SIG-M5 (cell line): Measurements from ENCODE around the gene CITED1.

Experiments used
- DNase-seq: peaks from one replicate; lab custom pipeline; 2025; lab: John Stamatoyannopoulos, UW

The CITED1 gene

GRCh38 chrX:72270316-72270866, 35.3 kb downstream of the CITED1 start:
- DNase-seq: no peak

- no peak for DNase-seq
Observed at GRCh38 chrX:72269671-72270251, 36.0 kb downstream of the CITED1 start.

GRCh38 chrX:72268597-72269365, 36.9 kb downstream of the CITED1 start:
- no peak for DNase-seq

- DNase-seq: no peak
Observed at GRCh38 chrX:72265263-72265662, 40.5 kb downstream of the CITED1 start.

GRCh38 chrX:72262077-72262476, 43.6 kb downstream of the CITED1 start:
- DNase-seq: no peak

- no peak for DNase-seq
Observed at GRCh38 chrX:72260448-72260847, 45.3 kb downstream of the CITED1 start.

- no peak for DNase-seq
Observed at GRCh38 chrX:72258174-72258573, 47.5 kb downstream of the CITED1 start.

- DNase-seq: no peak
Observed at GRCh38 chrX:72255864-72256263, 49.9 kb downstream of the CITED1 start.

- DNase-seq: no peak
Observed at GRCh38 chrX:72255445-72255844, 50.3 kb downstream of the CITED1 start.

GRCh38 chrX:72254816-72255215, 50.9 kb downstream of the CITED1 start:
- no peak for DNase-seq

GRCh38 chrX:72253686-72254085, 52.0 kb downstream of the CITED1 start:
- DNase-seq: no peak
